Neuronal stem cell (in vitro differentiated cells): Measurements from ENCODE around the gene ATP8B1.
"Not testable (repeated sequence)": the region's sequence is repeated elsewhere in the genome, so short reads cannot be mapped to it uniquely, and the experiment has no call there.

Experiments
- DNase-seq: peaks from one replicate; pipeline ENCODE4 v3.0.0-alpha.2; 2013; ENCODE audit warnings: low spot score
- H2AFZ ChIP-seq: one replicate; pipeline ENCODE4 v1.6.1; 2013; ENCODE audit warnings: mild to moderate bottlenecking, low read length, inconsistent platforms
- H2AK5ac ChIP-seq: 2 replicates; pipeline ENCODE4 v1.6.1; 2013; ENCODE audit warnings: low read depth, mild to moderate bottlenecking, inconsistent platforms, low read length, moderate library complexity, mixed read lengths
- H2BK120ac ChIP-seq: 2 replicates; pipeline ENCODE4 v1.6.1; 2013; ENCODE audit warnings: low read depth, mild to moderate bottlenecking, inconsistent platforms, low read length, moderate library complexity, mixed read lengths
- H2BK12ac ChIP-seq: one replicate; pipeline ENCODE4 v1.6.1; 2013; ENCODE audit warnings: low read length, inconsistent platforms
- H2BK15ac ChIP-seq: 2 replicates; pipeline ENCODE4 v1.6.1; 2013; ENCODE audit warnings: mild to moderate bottlenecking, low read length, inconsistent platforms, mixed read lengths
- H2BK5ac ChIP-seq: one replicate; pipeline ENCODE4 v1.6.1; 2013; ENCODE audit warnings: inconsistent platforms, mild to moderate bottlenecking, low read length, moderate library complexity
- H3K14ac ChIP-seq: one replicate; pipeline ENCODE4 v1.6.1; 2013; ENCODE audit warnings: low read length, inconsistent platforms
- H3K18ac ChIP-seq: 2 replicates; pipeline ENCODE4 v1.6.1; 2013; ENCODE audit warnings: low read length, inconsistent platforms
- H3K23ac ChIP-seq: 2 replicates; pipeline ENCODE4 v1.6.1; 2013; ENCODE audit warnings: low read depth, mild to moderate bottlenecking, mixed read lengths, low read length, inconsistent platforms; ENCODE audit not compliant: poor library complexity
- H3K27ac ChIP-seq: replicated peaks from 3 replicates; pipeline ENCODE4 v1.5.1; 2013; ENCODE audit warnings: low read length, inconsistent platforms
- H3K27me3 ChIP-seq, 3 experiments: 2 replicates each; pipeline ENCODE4 v1.6.1; 2013; ENCODE audit warnings: low read length in 3 of 3, mild to moderate bottlenecking in 2 of 3, inconsistent platforms in 1 of 3, low read depth in 1 of 3, mixed read lengths in 1 of 3, moderate library complexity in 1 of 3; ENCODE audit not compliant: control insufficient read depth in 3 of 3, insufficient read depth in 3 of 3
- H3K36me3 ChIP-seq, 2 donors: replicated peaks in 1 of 2; 2 replicates each; pipeline ENCODE4 v1.6.1; 2013; ENCODE audit warnings: low read length in 2 of 2; ENCODE audit not compliant: control insufficient read depth in 2 of 2, insufficient read depth in 2 of 2
- H3K4ac ChIP-seq: 2 replicates; pipeline ENCODE4 v1.6.1; 2013; ENCODE audit warnings: inconsistent platforms, mild to moderate bottlenecking, low read length, moderate library complexity
- H3K4me1 ChIP-seq, 2 donors: 1 replicate in 1 of 2; 2 replicates in 1 of 2; pipeline ENCODE4 v1.6.1; 2013; ENCODE audit warnings: low read length in 2 of 2, low read depth in 1 of 2; ENCODE audit not compliant: control insufficient read depth in 2 of 2, insufficient read depth in 1 of 2
- H3K4me2 ChIP-seq: one replicate; pipeline ENCODE4 v1.6.1; 2013; ENCODE audit warnings: mild to moderate bottlenecking, low read length, inconsistent platforms; ENCODE audit not compliant: insufficient read depth, poor library complexity, severe bottlenecking
- H3K4me3 ChIP-seq, 2 donors: 2 replicates each; pipeline ENCODE4 v1.5.1; 2013; ENCODE audit warnings: low read length in 2 of 2, mild to moderate bottlenecking in 2 of 2, inconsistent platforms in 1 of 2, moderate library complexity in 1 of 2
- H3K79me1 ChIP-seq: one replicate; pipeline ENCODE4 v1.6.1; 2013; ENCODE audit warnings: low read depth, mild to moderate bottlenecking, inconsistent platforms, low read length, moderate library complexity
- H3K9ac ChIP-seq: one replicate; pipeline ENCODE4 v1.6.1; 2013; ENCODE audit warnings: mild to moderate bottlenecking, low read depth, low read length, inconsistent platforms; ENCODE audit not compliant: poor library complexity
- H3K9me3 ChIP-seq, 2 donors: replicated peaks in 1 of 2; 2 replicates each; pipeline versions ENCODE3 to v1.6.1; 2013; ENCODE audit warnings: low read length in 2 of 2, mild to moderate bottlenecking in 2 of 2, inconsistent platforms in 1 of 2, low read depth in 1 of 2, mixed read lengths in 1 of 2, moderate library complexity in 1 of 2; ENCODE audit not compliant: control insufficient read depth in 2 of 2, insufficient read depth in 1 of 2
- H4K8ac ChIP-seq: one replicate; pipeline ENCODE4 v1.6.1; 2013; ENCODE audit warnings: low read depth, mild to moderate bottlenecking, inconsistent platforms, low read length, moderate library complexity
- H4K91ac ChIP-seq: one replicate; pipeline ENCODE4 v1.6.1; 2013; ENCODE audit warnings: low read length, low read depth, mild to moderate bottlenecking, inconsistent platforms; ENCODE audit not compliant: poor library complexity
- WGBS, 2 donors: extraction: QIAGEN DNeasy Blood & Tissue Kit; methylation state at CpG; one replicate each; pipeline ENCODE4 v1.1.7; 2013; ENCODE audit warnings: missing lambda C conversion rate in 2 of 2, mixed read lengths in 1 of 2; ENCODE audit not compliant: insufficient read length in 2 of 2, insufficient replicate concordance in 1 of 2; ENCODE audit errors: extremely low coverage in 2 of 2; 5-methylcytosine and 5-hydroxymethylcytosine counted together

ATP8B1 gene

GRCh38 chr18:57831597-57832377 is 28.7 kb upstream of the ATP8B1 start:
- no peaks in the 10 kb centered on the region for H3K4me1 ChIP-seq
- WGBS, 2 donors, result no CpG with 5 or more reads among the region's 14 CpGs
- no peak overlapping the region for H2BK15ac ChIP-seq

GRCh38 chr18:57827646-57828045 is 24.5 kb upstream of the ATP8B1 start:
- Histone ChIP-seq H2BK15ac (no peak overlapping the region), H3K36me3 (no peaks in the 10 kb centered on the region), H3K27ac (no peak overlapping the region), H4K8ac (no peak overlapping the region), H3K14ac (no peak overlapping the region), H3K4me3 (no peak overlapping the region), H3K4me1 (no peaks in the 10 kb centered on the region), H3K4me2 (no peak overlapping the region), H3K9ac (no peak overlapping the region), H2BK120ac (no peak overlapping the region), H3K23ac (no peak overlapping the region), H3K18ac (no peak overlapping the region), H2BK12ac (no peak overlapping the region), H2AK5ac (no peak overlapping the region), H2BK5ac (no peak overlapping the region), H3K9me3 (no peaks in the 10 kb centered on the region), H4K91ac (no peak overlapping the region), H2AFZ (no peak overlapping the region), H3K79me1 (no peaks in the 10 kb centered on the region), H3K27me3 (peaks cover 0 to 10% (median 0%) of the 10 kb centered on the region in 3 experiments), H3K4ac (no peak overlapping the region)
- WGBS, 2 donors, result no CpG with 5 or more reads among the region's 11 CpGs
- no peak for DNase-seq

More at GRCh38 chr18:57831597-57832377, 28.7 kb upstream of the ATP8B1 start:
- H3K27me3 ChIP-seq, result peaks cover 0 to 2% (median 0%) of the 10 kb centered on the region in 3 experiments
- no peak overlapping the region for H2BK5ac ChIP-seq
- H2BK12ac ChIP-seq, result no peak overlapping the region
- H3K9me3 ChIP-seq, result no peaks in the 10 kb centered on the region
- no peak overlapping the region for H3K9ac ChIP-seq
- no peak overlapping the region for H3K4ac ChIP-seq
- no peak overlapping the region for H3K23ac ChIP-seq
- H3K27ac ChIP-seq, result no peak overlapping the region
- H3K36me3 ChIP-seq, result no peaks in the 10 kb centered on the region
- H2BK120ac ChIP-seq, result no peak overlapping the region
- H2AFZ ChIP-seq, result no peak overlapping the region
- H2AK5ac ChIP-seq, result no peak overlapping the region
- no peaks in the 10 kb centered on the region for H3K79me1 ChIP-seq
- H4K8ac ChIP-seq, result no peak overlapping the region
- H4K91ac ChIP-seq, result no peak overlapping the region
- no peak for DNase-seq
- no peak overlapping the region for H3K4me3 ChIP-seq
- no peak overlapping the region for H3K14ac ChIP-seq
- H3K18ac ChIP-seq, result no peak overlapping the region
- no peak overlapping the region for H3K4me2 ChIP-seq

GRCh38 chr18:57826252-57826651 is 23.1 kb upstream of the ATP8B1 start:
- Histone ChIP-seq H2AFZ (no peak overlapping the region), H3K4me2 (no peak overlapping the region), H3K4me1 (no peaks in the 10 kb centered on the region), H3K4ac (no peak overlapping the region), H3K4me3 (no peak overlapping the region), H3K27me3 (peaks cover 0 to 13% (median 0%) of the 10 kb centered on the region in 3 experiments), H2BK15ac (no peak overlapping the region), H3K36me3 (no peaks in the 10 kb centered on the region), H2AK5ac (no peak overlapping the region), H4K8ac (no peak overlapping the region), H2BK120ac (no peak overlapping the region), H2BK5ac (no peak overlapping the region), H3K79me1 (no peaks in the 10 kb centered on the region), H3K14ac (no peak overlapping the region), H3K9me3 (no peaks in the 10 kb centered on the region), H3K18ac (no peak overlapping the region), H2BK12ac (no peak overlapping the region), H3K9ac (no peak overlapping the region), H4K91ac (no peak overlapping the region), H3K23ac (no peak overlapping the region), H3K27ac (no peak overlapping the region)
- no CpG with 5 or more reads among the region's 1 CpG for WGBS, 2 donors
- no peak for DNase-seq

DNA sequence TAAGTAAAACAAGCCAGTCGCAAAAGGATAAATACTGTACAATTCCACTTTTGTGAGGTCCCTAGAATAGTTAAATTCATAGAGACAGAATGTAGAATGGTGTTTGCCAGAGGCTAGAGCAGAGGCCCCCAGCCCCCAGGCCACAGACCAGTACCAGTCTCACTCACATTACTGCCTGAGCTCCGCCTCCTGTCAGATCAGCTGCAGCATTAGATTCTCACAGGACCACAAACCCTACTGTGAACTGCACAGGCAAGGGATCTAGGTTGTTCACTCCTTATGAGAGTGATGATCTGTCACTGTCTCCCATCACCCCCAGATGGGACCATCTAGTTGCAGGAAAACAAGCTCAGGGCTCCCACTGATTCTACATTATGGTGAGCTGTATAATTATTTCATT is 17.5 kb upstream of the ATP8B1 start:
- H3K23ac ChIP-seq, H3K27ac ChIP-seq, H3K4me1 ChIP-seq, H3K36me3 ChIP-seq, H3K14ac ChIP-seq, H3K4me3 ChIP-seq, H3K18ac ChIP-seq, H2BK5ac ChIP-seq, H2BK15ac ChIP-seq, H4K8ac ChIP-seq, H2BK120ac ChIP-seq, H2AK5ac ChIP-seq, H2AFZ ChIP-seq, H3K9me3 ChIP-seq, H3K79me1 ChIP-seq, H3K9ac ChIP-seq, H4K91ac ChIP-seq, H2BK12ac ChIP-seq, H3K4ac ChIP-seq, H3K4me2 ChIP-seq, DNase-seq: not testable (repeated sequence)
- H3K27me3 ChIP-seq, result peaks cover 0 to 10% (median 0%) of the 10 kb centered on the region in 3 experiments
- no CpG with 5 or more reads among the region's 2 CpGs for WGBS, 2 donors
